ENCODE results near the gene ITGB1BP1. TPM values are rescaled to one million over a fixed set of nuclear protein-coding genes. Genes with fewer than 3 reads are reported as not detected.

ITGB1BP1 gene
- total RNA-seq, 2 donors from 2014 or later: 43.1 to 51.3 TPM

- ATAC-seq (no peak), DNase-seq (no peak)
- intact Hi-C loops (cut with DNase I, micrococcal nuclease): no loop called here
Measured at GRCh38 chr2:9385841-9386240, 37.5 kb downstream of the ITGB1BP1 start.

- DNase-seq: no peak
- intact Hi-C loops (cut with DNase I, micrococcal nuclease): no loop called here
- no peak for ATAC-seq
Measured at GRCh38 chr2:9384521-9384920, 38.8 kb downstream of the ITGB1BP1 start.

- intact Hi-C loops (cut with DNase I, micrococcal nuclease): no loop called here
- no peak for ATAC-seq
- no peak for DNase-seq
Measured at GRCh38 chr2:9382604-9383235, 40.6 kb downstream of the ITGB1BP1 start.

GRCh38 chr2:9380702-9381628, 42.4 kb downstream of the ITGB1BP1 start:
- ATAC-seq (peak; percentile 76), DNase-seq (peak; percentile 35 to 70)
- intact Hi-C loops (cut with DNase I, micrococcal nuclease): no loop called here

- no peak for DNase-seq
- ATAC-seq: no peak
- intact Hi-C loops (cut with DNase I, micrococcal nuclease): no loop called here
Measured at GRCh38 chr2:9379391-9379755, 44.0 kb downstream of the ITGB1BP1 start.

GRCh38 chr2:9378433-9379390, 44.6 kb downstream of the ITGB1BP1 start:
- intact Hi-C loops (cut with DNase I, micrococcal nuclease): no loop called here
- ATAC-seq (peak; percentile 64), DNase-seq (peak; percentile 24 to 38)

GRCh38 chr2:9377461-9378097, 45.7 kb downstream of the ITGB1BP1 start:
- intact Hi-C loops (cut with DNase I, micrococcal nuclease): no loop called here
- DNase-seq (no peak), ATAC-seq (no peak)

- ATAC-seq (no peak), DNase-seq (no peak)
- intact Hi-C loops (cut with DNase I, micrococcal nuclease): no loop called here
Measured at GRCh38 chr2:9375857-9376428, 47.4 kb downstream of the ITGB1BP1 start.

GRCh38 chr2:9374071-9374730, 49.1 kb downstream of the ITGB1BP1 start:
- ATAC-seq: no peak
- DNase-seq: no peak
- intact Hi-C loops (cut with DNase I, micrococcal nuclease): no loop called here

GRCh38 chr2:9373476-9373875, 49.9 kb downstream of the ITGB1BP1 start:
- ATAC-seq (no peak), DNase-seq (no peak)
- intact Hi-C loops (cut with DNase I, micrococcal nuclease): no loop called here

- intact Hi-C loops (cut with DNase I, micrococcal nuclease): no loop called here
- no peak for ATAC-seq
Measured at GRCh38 chr2:9373047-9373446, 50.3 kb downstream of the ITGB1BP1 start.

GRCh38 chr2:9370746-9371145, 52.6 kb downstream of the ITGB1BP1 start:
- intact Hi-C loops (cut with DNase I, micrococcal nuclease): no loop called here
- ATAC-seq (no peak), DNase-seq (no peak)

More at GRCh38 chr2:9373047-9373446, 50.3 kb downstream of the ITGB1BP1 start:
- no peak for DNase-seq

GRCh38 chr2:9366026-9366425, 57.3 kb downstream of the ITGB1BP1 start:
- DNase-seq (no peak), ATAC-seq (no peak)
- intact Hi-C loops (cut with DNase I, micrococcal nuclease): no loop called here

GRCh38 chr2:9365498-9366019, 57.8 kb downstream of the ITGB1BP1 start:
- ATAC-seq (no peak), DNase-seq (no peak)
- intact Hi-C loops (cut with DNase I, micrococcal nuclease): no loop called here

- intact Hi-C loops (cut with DNase I, micrococcal nuclease): no loop called here
- no peak for DNase-seq
- no peak for ATAC-seq
Measured at GRCh38 chr2:9364791-9365497, 58.4 kb downstream of the ITGB1BP1 start.

- intact Hi-C loops (cut with DNase I, micrococcal nuclease): no loop called here
- DNase-seq: no peak
- ATAC-seq: no peak
Measured at GRCh38 chr2:9364373-9364772, 59.0 kb downstream of the ITGB1BP1 start.

GRCh38 chr2:9360701-9361100, 62.6 kb downstream of the ITGB1BP1 start:
- no peak for DNase-seq
- no peak for ATAC-seq
- intact Hi-C loops (cut with DNase I, micrococcal nuclease): no loop called here
